WTC11 (cell line): ENCODE results near the gene GPD1L. TPM values are rescaled to one million over a fixed set of nuclear protein-coding genes. Genes with fewer than 3 reads are reported as not detected.

Source experiments
- ATAC-seq: fragments of 200-7000 bp; cut with Tn5 transposase; 2 replicates; pipeline ENCODE4 v1.10.0; 2021; ENCODE audit warnings: mild to moderate bottlenecking, moderate library complexity
- CTCF ChIA-PET: fragments of 300-600 bp; sonication (Branson Sonifier 250); formaldehyde crosslinking; loops from one replicate; lab custom pipeline; 2021; ENCODE audit warnings: antibody characterized with exemption; lab: Charles Lee
- POLR2A ChIA-PET: fragments of 350-600 bp; sonication (Branson Sonifier 250); formaldehyde crosslinking; loops from one replicate; lab custom pipeline; 2021; ENCODE audit warnings: antibody characterized with exemption; lab: Charles Lee
- DNase-seq: peaks from one replicate; pipeline ENCODE4 v3.0.0; 2021; ENCODE audit warnings: low spot score
- H3K27ac Mint-ChIP-seq: 2 replicates; pipeline ENCODE4 v1.8.0; 2021; ENCODE audit warnings: mixed read lengths
- H3K27me3 Mint-ChIP-seq: 2 replicates; pipeline ENCODE4 v1.8.0; 2021; ENCODE audit warnings: low read depth, mild to moderate bottlenecking, moderate library complexity, mixed read lengths
- H3K36me3 Mint-ChIP-seq: 2 replicates; pipeline ENCODE4 v1.8.0; 2021; ENCODE audit warnings: mixed read lengths
- H3K4me1 Mint-ChIP-seq: 2 replicates; pipeline ENCODE4 v1.8.0; 2022; ENCODE audit warnings: mixed read lengths
- H3K4me3 Mint-ChIP-seq: 2 replicates; pipeline ENCODE4 v1.8.0; 2021; ENCODE audit warnings: mild to moderate bottlenecking, moderate library complexity, mixed read lengths
- H3K9me3 Mint-ChIP-seq: 2 replicates; pipeline ENCODE4 v1.8.0; 2021; ENCODE audit warnings: mixed read lengths
- CREM ChIP-seq: sonication (generic); formaldehyde crosslinking; IDR thresholded peaks from 2 replicates; pipeline ENCODE4 v1.8.1; 2022; ENCODE audit warnings: mild to moderate bottlenecking, missing genetic modification reagents, moderate library complexity
- ELF4 ChIP-seq: sonication (generic); formaldehyde crosslinking; IDR thresholded peaks from 2 replicates; pipeline ENCODE4 v1.8.1; 2022; ENCODE audit warnings: low read depth, mild to moderate bottlenecking, moderate library complexity, missing genetic modification reagents
- FOXK1 ChIP-seq: sonication (generic); formaldehyde crosslinking; IDR thresholded peaks from 2 replicates; pipeline ENCODE4 v1.8.0; 2022; ENCODE audit warnings: mild to moderate bottlenecking, moderate library complexity, missing genetic modification reagents
- GABPB1 ChIP-seq: sonication (generic); formaldehyde crosslinking; IDR thresholded peaks from 2 replicates; pipeline ENCODE4 v1.8.1; 2023; ENCODE audit warnings: mild to moderate bottlenecking, missing genetic modification reagents
- JAZF1 ChIP-seq: fragments of 250-450 bp; sonication (Bioruptor Pico); IDR thresholded peaks from 2 replicates; pipeline ENCODE4 v1.9.0; 2021; ENCODE audit warnings: moderate library complexity, mild to moderate bottlenecking, inconsistent platforms
- JUN ChIP-seq: sonication (generic); formaldehyde crosslinking; IDR thresholded peaks from 2 replicates; pipeline ENCODE4 v1.8.0; 2023; ENCODE audit warnings: mild to moderate bottlenecking, missing genetic modification reagents
- MYBL2 ChIP-seq: sonication (generic); formaldehyde crosslinking; IDR thresholded peaks from 2 replicates; pipeline ENCODE4 v1.8.1; 2023; ENCODE audit warnings: mild to moderate bottlenecking, moderate library complexity, missing genetic modification reagents
- NFE2L1 ChIP-seq: sonication (generic); formaldehyde crosslinking; IDR thresholded peaks from 2 replicates; pipeline ENCODE4 v1.8.1; 2023; ENCODE audit warnings: missing genetic modification reagents
- OVOL2 ChIP-seq: fragments of 250-450 bp; sonication (Bioruptor Pico); IDR thresholded peaks from 2 replicates; pipeline ENCODE4 v1.9.0; 2021; ENCODE audit warnings: mild to moderate bottlenecking, borderline replicate concordance
- PRRX2 ChIP-seq: fragments of 250-450 bp; sonication (Bioruptor Pico); IDR thresholded peaks from 2 replicates; pipeline ENCODE4 v1.8.0; 2021; ENCODE audit warnings: mild to moderate bottlenecking
- RELA ChIP-seq: sonication (generic); formaldehyde crosslinking; IDR thresholded peaks from 2 replicates; pipeline ENCODE4 v1.8.1; 2022; ENCODE audit warnings: missing genetic modification reagents, mild to moderate bottlenecking, borderline replicate concordance
- RORB ChIP-seq: fragments of 250-450 bp; sonication (Bioruptor Pico); IDR thresholded peaks from 2 replicates; pipeline ENCODE4 v1.9.0; 2021; ENCODE audit warnings: mild to moderate bottlenecking
- SOX15 ChIP-seq: fragments of 250-450 bp; sonication (Bioruptor Pico); IDR thresholded peaks from 2 replicates; pipeline ENCODE4 v1.9.0; 2021; ENCODE audit warnings: mild to moderate bottlenecking
- TEAD4 ChIP-seq: sonication (generic); formaldehyde crosslinking; IDR thresholded peaks from 2 replicates; pipeline ENCODE4 v1.8.0; 2022; ENCODE audit warnings: mild to moderate bottlenecking, missing genetic modification reagents
- ZNF263 ChIP-seq: sonication (generic); formaldehyde crosslinking; IDR thresholded peaks from 2 replicates; pipeline ENCODE4 v1.8.1; 2022; ENCODE audit warnings: low read depth, mild to moderate bottlenecking, moderate library complexity, missing genetic modification reagents
- ZNF317 ChIP-seq: sonication (generic); formaldehyde crosslinking; IDR thresholded peaks from 2 replicates; pipeline ENCODE4 v1.8.1; 2023; ENCODE audit warnings: low read depth, mild to moderate bottlenecking, moderate library complexity, missing genetic modification reagents, borderline replicate concordance
- total RNA-seq: library from RNA; stranded (reverse); gene quantifications from 3 replicates; pipeline ENCODE4 v1.2.3, GENCODE V29; 2021
- TF ChIP-seq, protein P1 (sequence below): fragments of 250-450 bp; sonication (Bioruptor Pico); IDR thresholded peaks from 2 replicates; pipeline ENCODE4 v1.9.0; 2021; ENCODE audit warnings: mild to moderate bottlenecking
- TF ChIP-seq, protein P2 (sequence below): sonication (generic); formaldehyde crosslinking; IDR thresholded peaks from 2 replicates; pipeline ENCODE4 v1.8.1; 2023; ENCODE audit warnings: mild to moderate bottlenecking, moderate library complexity, missing genetic modification reagents
- TF ChIP-seq, protein P3 (sequence below): fragments of 250-450 bp; sonication (Bioruptor Pico); IDR thresholded peaks from 2 replicates; pipeline ENCODE4 v1.9.0; 2021; ENCODE audit warnings: moderate library complexity, mild to moderate bottlenecking, inconsistent platforms, borderline replicate concordance
- TF ChIP-seq, protein P4 (sequence below): sonication (generic); formaldehyde crosslinking; IDR thresholded peaks from 2 replicates; pipeline ENCODE4 v1.8.1; 2023; ENCODE audit warnings: mild to moderate bottlenecking, missing genetic modification reagents
- TF ChIP-seq, protein P5 (sequence below): sonication (generic); formaldehyde crosslinking; IDR thresholded peaks from 2 replicates; pipeline ENCODE4 v1.8.0; 2022; ENCODE audit warnings: mild to moderate bottlenecking, missing genetic modification reagents
- TF ChIP-seq, protein P6 (sequence below): sonication (generic); formaldehyde crosslinking; IDR thresholded peaks from 2 replicates; pipeline ENCODE4 v1.8.1; 2023; ENCODE audit warnings: mild to moderate bottlenecking, missing genetic modification reagents
- TF ChIP-seq, protein P7 (sequence below): fragments of 250-450 bp; sonication (Bioruptor Pico); IDR thresholded peaks from 2 replicates; pipeline ENCODE4 v1.9.0; 2021; ENCODE audit warnings: mild to moderate bottlenecking, borderline replicate concordance

The GPD1L gene
- total RNA-seq, 1 experiment from 2014 or later: 5.8 TPM

DNA sequence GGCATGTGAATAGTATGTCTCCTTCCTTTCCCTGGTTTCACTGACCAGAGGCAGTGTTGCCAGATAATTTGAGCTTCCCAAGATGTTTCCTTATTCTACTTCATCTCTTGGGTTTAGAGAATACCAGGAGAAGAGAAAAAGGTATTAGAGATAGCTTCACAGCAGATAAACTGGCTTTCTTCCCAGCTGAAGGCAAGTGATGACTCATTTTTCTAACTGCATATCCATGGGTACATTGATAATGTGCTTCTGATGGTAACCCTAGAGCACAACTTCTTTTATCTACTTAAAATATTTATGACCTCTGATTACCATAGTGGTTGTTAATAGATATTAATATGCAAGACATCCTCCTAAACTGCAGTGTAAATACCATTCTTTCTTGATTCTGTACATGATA lies 97.4 kb downstream of the GPD1L start:
- Mint-ChIP-seq H3K36me3 (no peaks in the 10 kb centered on the region), H3K27ac (no peak overlapping the region), H3K4me3 (no peak overlapping the region), H3K4me1 (no peaks in the 10 kb centered on the region), H3K9me3 (no peaks in the 10 kb centered on the region), H3K27me3 (no peaks in the 10 kb centered on the region)
- ChIA-PET CTCF (no interaction called here), POLR2A (no interaction called here)
- no peak for ATAC-seq
- no peak for TF ChIP-seq TEAD4 (CRISPR knock-in tag)
- TF ChIP-seq MYBL2 (CRISPR knock-in tag): no peak
- no peak for TF ChIP-seq NFE2L1 (CRISPR knock-in tag)
- TF ChIP-seq OVOL2: no peak
- TF ChIP-seq, protein P1, sequence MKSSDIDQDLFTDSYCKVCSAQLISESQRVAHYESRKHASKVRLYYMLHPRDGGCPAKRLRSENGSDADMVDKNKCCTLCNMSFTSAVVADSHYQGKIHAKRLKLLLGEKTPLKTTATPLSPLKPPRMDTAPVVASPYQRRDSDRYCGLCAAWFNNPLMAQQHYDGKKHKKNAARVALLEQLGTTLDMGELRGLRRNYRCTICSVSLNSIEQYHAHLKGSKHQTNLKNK (CRISPR knock-in tag): no peak
- TF ChIP-seq PRRX2 (CRISPR knock-in tag): no peak
- TF ChIP-seq RELA (CRISPR knock-in tag): no peak
- TF ChIP-seq GABPB1: no peak
- TF ChIP-seq, protein P2, sequence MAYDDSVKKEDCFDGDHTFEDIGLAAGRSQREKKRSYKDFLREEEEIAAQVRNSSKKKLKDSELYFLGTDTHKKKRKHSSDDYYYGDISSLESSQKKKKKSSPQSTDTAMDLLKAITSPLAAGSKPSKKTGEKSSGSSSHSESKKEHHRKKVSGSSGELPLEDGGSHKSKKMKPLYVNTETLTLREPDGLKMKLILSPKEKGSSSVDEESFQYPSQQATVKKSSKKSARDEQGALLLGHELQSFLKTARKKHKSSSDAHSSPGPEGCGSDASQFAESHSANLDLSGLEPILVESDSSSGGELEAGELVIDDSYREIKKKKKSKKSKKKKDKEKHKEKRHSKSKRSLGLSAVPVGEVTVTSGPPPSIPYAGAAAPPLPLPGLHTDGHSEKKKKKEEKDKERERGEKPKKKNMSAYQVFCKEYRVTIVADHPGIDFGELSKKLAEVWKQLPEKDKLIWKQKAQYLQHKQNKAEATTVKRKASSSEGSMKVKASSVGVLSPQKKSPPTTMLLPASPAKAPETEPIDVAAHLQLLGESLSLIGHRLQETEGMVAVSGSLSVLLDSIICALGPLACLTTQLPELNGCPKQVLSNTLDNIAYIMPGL: no peak
- no peak for TF ChIP-seq FOXK1 (CRISPR knock-in tag)
- TF ChIP-seq, protein P3, sequence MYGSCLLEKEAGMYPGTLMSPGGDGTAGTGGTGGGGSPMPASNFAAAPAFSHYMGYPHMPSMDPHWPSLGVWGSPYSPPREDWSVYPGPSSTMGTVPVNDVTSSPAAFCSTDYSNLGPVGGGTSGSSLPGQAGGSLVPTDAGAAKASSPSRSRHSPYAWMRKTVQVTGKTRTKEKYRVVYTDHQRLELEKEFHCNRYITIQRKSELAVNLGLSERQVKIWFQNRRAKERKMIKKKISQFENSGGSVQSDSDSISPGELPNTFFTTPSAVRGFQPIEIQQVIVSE: no peak
- no peak for TF ChIP-seq JAZF1
- TF ChIP-seq JUN (CRISPR knock-in tag): no peak
- TF ChIP-seq SOX15: no peak
- no peak for TF ChIP-seq ZNF317
- no peak for TF ChIP-seq ZNF263 (CRISPR knock-in tag)
- TF ChIP-seq, protein P4, sequence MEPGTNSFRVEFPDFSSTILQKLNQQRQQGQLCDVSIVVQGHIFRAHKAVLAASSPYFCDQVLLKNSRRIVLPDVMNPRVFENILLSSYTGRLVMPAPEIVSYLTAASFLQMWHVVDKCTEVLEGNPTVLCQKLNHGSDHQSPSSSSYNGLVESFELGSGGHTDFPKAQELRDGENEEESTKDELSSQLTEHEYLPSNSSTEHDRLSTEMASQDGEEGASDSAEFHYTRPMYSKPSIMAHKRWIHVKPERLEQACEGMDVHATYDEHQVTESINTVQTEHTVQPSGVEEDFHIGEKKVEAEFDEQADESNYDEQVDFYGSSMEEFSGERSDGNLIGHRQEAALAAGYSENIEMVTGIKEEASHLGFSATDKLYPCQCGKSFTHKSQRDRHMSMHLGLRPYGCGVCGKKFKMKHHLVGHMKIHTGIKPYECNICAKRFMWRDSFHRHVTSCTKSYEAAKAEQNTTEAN (CRISPR knock-in tag): no peak
- TF ChIP-seq, protein P5, sequence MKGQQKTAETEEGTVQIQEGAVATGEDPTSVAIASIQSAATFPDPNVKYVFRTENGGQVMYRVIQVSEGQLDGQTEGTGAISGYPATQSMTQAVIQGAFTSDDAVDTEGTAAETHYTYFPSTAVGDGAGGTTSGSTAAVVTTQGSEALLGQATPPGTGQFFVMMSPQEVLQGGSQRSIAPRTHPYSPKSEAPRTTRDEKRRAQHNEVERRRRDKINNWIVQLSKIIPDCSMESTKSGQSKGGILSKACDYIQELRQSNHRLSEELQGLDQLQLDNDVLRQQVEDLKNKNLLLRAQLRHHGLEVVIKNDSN (CRISPR knock-in tag): no peak
- TF ChIP-seq CREM: no peak
- TF ChIP-seq, protein P6, sequence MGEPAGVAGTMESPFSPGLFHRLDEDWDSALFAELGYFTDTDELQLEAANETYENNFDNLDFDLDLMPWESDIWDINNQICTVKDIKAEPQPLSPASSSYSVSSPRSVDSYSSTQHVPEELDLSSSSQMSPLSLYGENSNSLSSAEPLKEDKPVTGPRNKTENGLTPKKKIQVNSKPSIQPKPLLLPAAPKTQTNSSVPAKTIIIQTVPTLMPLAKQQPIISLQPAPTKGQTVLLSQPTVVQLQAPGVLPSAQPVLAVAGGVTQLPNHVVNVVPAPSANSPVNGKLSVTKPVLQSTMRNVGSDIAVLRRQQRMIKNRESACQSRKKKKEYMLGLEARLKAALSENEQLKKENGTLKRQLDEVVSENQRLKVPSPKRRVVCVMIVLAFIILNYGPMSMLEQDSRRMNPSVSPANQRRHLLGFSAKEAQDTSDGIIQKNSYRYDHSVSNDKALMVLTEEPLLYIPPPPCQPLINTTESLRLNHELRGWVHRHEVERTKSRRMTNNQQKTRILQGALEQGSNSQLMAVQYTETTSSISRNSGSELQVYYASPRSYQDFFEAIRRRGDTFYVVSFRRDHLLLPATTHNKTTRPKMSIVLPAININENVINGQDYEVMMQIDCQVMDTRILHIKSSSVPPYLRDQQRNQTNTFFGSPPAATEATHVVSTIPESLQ (CRISPR knock-in tag): no peak
- DNase-seq: no peak

DNA sequence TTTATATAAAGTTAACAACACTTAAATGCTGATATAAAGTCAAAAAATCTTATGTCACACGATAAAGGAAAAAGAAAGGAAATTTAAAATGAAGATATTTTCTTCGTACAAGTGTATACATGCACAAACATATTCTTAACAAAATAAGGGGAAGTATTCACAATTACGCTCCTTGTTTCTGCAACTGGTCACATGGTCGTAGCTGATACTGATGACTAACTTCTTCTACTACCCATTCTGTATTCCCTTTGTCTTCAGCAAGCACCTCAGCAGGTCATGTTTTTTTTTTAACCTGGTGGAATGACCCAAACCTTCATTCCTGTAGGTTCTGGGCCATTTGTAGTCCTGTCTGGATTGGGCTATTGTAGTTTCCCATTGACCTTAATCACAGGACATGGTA lies 102.0 kb downstream of the GPD1L start:
- DNase-seq: no peak
- H3K36me3 Mint-ChIP-seq: no peaks in the 10 kb centered on the region
- no peak overlapping the region for H3K4me3 Mint-ChIP-seq
- POLR2A ChIA-PET: no interaction called here
- H3K4me1 Mint-ChIP-seq: no peaks in the 10 kb centered on the region
- no peak for ATAC-seq
- H3K27ac Mint-ChIP-seq: no peak overlapping the region
- H3K27me3 Mint-ChIP-seq: no peaks in the 10 kb centered on the region
- H3K9me3 Mint-ChIP-seq: no peaks in the 10 kb centered on the region
- TF ChIP-seq, protein P7, sequence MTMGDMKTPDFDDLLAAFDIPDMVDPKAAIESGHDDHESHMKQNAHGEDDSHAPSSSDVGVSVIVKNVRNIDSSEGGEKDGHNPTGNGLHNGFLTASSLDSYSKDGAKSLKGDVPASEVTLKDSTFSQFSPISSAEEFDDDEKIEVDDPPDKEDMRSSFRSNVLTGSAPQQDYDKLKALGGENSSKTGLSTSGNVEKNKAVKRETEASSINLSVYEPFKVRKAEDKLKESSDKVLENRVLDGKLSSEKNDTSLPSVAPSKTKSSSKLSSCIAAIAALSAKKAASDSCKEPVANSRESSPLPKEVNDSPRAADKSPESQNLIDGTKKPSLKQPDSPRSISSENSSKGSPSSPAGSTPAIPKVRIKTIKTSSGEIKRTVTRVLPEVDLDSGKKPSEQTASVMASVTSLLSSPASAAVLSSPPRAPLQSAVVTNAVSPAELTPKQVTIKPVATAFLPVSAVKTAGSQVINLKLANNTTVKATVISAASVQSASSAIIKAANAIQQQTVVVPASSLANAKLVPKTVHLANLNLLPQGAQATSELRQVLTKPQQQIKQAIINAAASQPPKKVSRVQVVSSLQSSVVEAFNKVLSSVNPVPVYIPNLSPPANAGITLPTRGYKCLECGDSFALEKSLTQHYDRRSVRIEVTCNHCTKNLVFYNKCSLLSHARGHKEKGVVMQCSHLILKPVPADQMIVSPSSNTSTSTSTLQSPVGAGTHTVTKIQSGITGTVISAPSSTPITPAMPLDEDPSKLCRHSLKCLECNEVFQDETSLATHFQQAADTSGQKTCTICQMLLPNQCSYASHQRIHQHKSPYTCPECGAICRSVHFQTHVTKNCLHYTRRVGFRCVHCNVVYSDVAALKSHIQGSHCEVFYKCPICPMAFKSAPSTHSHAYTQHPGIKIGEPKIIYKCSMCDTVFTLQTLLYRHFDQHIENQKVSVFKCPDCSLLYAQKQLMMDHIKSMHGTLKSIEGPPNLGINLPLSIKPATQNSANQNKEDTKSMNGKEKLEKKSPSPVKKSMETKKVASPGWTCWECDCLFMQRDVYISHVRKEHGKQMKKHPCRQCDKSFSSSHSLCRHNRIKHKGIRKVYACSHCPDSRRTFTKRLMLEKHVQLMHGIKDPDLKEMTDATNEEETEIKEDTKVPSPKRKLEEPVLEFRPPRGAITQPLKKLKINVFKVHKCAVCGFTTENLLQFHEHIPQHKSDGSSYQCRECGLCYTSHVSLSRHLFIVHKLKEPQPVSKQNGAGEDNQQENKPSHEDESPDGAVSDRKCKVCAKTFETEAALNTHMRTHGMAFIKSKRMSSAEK: no peak
- TF ChIP-seq RORB: no peak
- no peak for TF ChIP-seq ELF4 (CRISPR knock-in tag)
- TF ChIP-seq, all 79 proteins: peak for 0
- CTCF ChIA-PET: no interaction called here
